GM21390 (cell line): ENCODE data around the gene PAGE1.
"Not testable (repeated sequence)": the region's sequence is repeated elsewhere in the genome, so short reads cannot be mapped to it uniquely, and the experiment has no call there.

ENCODE experiments used
- ATAC-seq: cut with Tn5 transposase; IDR thresholded peaks from one replicate; pipeline ENCODE4 v1.9.1; 2021; ENCODE audit not compliant: unreplicated experiment

Gene PAGE1, protein sequence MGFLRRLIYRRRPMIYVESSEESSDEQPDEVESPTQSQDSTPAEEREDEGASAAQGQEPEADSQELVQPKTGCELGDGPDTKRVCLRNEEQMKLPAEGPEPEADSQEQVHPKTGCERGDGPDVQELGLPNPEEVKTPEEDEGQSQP

DNA sequence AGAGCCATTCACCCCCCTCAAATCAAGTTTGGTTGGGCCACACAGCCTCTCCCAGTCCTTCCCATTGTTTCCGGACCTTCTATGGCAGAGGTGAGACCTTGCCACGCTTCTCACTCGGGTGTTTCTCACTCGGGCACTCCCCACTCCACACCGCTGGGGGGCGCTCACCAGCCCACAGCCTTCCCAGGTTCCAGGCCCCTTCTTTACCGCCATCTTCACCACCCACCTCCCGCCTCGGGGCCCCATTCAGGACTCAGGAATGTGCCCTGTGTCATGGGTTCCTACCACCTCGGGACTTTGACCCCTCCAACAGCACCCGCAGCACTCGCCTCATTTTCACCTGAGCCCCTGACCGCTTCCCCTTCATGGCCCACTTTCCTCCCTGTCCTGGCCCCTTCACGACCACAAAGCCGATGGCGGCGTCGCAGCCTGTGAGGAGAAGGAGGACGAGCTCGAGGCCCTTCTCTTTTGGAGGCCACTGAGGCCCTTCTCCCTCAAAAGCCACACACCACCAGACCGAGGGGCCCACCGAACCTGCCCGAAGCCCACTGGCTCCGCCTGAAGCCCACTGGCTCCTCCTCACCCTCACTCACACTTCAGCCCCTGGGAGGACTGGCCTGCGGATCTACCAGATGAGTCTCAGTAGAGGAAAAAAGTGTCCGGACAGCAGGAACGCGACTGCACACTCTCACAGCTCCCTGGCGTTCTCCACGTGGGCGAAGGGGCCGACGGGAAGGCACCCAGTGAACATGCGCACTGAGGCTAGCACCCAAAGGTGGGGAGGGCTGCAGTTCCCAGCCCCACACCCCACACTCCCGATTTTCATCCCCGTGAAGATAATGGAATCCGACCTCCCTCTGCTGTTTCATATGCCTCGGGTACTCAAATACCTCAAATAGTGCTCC lies at the start of gene PAGE1:
Gene PAGE1, minus strand, starts transcription at position 709 of the 905 bp plus-strand sequence. CDS start 1,214 bp downstream, outside the sequence.
- no peak for ATAC-seq

DNA sequence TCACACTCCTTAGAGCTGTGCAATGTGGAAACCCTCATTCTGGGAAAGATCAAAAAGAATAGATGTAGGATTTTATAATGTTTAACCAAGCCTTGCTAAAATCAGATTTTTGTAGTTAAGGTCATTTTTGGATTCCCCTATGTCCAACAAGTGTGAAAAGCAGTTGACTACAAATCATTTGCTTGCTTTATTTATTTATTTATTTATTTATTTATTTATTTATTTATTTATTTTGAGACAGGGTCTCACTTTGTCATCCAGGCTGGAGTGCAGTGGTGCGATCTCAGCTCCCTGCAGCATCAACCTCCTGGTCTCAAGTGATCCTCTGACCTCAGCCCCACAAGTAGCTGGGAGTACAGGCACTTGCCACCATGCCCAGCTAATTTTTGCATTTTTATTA lies 45.7 kb upstream of the PAGE1 start:
- ATAC-seq: not testable (repeated sequence)

DNA sequence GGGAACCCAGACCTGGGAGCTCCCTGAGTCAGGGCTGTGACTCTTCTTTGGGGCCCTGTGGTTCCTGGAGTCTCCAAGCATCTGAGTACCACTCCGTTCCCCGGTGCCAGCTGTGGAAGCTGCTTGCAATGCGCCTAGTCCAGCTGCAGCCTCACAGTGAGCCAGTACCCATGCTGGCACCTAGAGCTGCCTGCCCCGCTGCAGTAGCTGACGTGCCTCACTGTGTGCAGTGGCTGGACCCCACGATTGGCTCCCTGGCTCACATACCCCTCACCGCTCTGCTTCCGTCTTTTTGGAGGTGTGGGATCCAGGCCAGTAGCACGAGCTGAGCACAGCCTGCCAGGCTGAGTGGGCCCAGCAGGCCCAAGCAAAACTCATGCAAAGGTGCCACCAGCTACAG lies 32.1 kb upstream of the PAGE1 start:
- ATAC-seq: no peak

DNA sequence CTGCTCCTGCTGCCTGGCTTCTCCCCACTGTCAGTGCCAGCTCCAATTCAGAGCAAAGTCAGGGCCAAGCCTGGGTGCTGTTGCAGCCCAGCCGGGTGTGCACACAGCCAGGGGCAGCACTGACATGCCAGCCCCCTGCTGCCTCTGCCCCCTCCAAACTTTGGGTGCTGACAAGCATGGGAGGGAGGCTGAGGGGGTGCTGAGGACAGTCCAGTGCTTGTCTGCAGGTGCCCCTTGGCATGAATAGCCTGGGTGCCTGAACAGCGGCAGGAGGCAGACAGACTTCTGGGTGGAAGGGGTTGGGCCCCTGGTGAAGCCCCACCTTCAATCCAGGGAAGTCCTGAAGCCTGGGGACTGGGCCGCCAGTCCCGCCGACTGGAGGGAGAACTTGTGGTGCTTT lies 31.2 kb upstream of the PAGE1 start:
- no peak for ATAC-seq

DNA sequence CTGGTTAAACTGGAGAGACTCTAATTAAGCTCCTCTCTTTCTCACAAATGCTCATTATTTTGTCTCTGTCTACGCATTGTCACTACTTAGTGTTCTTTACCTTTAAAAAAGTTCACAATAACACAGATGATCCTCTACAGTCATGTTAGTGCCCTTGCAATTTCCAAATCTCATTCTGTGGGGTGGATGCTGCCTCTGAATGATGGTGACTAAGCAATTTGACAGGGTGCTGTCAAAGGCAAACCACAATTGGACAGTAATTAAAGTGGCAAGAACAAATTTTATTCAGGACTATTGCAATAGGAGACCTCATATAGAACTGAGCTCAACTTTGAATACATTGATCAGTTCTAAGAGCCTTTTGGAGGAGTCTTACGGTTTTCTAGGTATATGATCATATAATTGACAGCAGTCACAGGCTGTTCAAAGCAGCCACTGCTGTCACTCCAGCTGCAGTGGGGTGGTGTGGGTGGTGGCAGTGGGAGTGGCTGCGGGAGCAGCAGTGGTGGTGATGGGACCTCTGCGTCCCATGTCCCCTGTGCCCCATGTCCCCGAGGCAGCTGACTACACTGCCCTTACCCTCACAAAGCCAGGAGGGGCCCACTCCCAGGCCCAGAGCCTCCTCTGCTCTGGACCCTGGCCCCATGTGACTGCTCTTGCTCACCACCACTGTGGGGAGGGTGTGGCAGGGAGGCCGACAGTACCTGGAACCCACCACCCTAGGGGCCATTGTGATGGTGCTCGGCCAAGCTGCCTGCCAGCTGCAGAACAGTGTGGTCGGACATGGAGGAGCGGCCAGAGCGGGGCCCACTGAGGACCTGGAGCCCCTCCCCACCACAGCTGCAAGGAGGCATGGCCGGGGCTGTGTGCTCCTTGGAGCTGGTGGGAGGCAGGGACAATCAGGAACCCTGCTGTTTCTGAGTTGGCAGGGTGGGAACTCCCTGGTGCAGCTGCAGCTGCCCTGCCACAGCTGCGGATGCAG lies 30.4 kb upstream of the PAGE1 start:
- no peak for ATAC-seq

DNA sequence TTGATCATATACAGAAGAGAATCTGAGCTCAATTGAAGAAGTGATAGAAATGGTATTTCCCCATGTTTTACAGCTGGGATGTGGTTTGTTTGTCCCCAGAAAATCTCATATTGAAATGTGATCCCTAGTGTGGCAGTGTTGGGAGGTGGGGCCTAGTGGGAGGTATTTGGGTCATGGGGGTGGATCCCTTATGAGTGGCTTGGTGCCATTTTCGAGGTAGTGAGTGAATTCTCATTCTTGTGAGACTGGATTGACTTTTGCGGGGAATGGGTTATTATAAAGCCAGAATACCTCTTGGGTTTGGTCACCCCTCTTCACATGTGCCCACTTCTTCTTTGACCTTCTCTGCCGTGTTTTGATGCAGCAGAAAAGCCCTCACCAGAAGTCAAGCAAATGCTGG lies 29.6 kb upstream of the PAGE1 start:
- no peak for ATAC-seq

DNA sequence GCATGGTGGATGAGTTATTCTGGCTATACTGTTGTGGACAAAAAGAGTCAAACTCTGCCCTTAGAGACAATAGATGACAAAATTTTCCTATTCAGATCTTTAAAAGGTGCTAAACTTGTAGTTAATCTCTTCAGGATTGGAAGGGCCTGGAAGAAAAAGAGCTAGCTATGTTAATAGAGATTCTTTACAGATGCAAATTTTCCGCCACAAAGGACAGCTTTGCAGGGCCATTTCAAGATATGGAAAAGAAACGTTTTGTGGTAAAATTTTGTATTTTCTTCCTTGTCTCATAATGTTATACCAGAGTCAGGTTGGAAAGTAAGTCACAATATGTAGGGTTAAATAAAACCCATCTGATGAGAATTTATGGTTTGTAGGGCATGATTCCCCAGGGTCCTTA lies 24.3 kb upstream of the PAGE1 start:
- not testable (repeated sequence) for ATAC-seq

DNA sequence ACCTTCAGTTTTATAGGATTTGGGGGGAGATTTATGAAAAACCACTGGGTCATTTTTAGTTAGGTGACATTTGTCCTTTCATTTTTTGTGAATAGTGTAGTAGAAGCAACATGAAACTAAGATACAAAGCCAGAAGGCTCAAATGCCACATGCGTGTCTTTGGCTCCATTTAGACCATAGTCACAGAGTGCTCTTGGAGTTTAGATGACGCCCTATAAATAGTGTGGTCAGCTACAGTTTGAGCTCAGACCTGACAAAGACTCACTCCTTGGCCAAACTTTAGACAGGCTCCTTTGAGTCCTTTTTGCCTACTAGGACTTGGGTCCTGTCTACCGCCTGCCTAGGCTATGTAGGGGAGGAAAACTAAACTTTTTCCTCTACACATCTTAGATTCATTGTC lies 16.8 kb upstream of the PAGE1 start:
- ATAC-seq: no peak

DNA sequence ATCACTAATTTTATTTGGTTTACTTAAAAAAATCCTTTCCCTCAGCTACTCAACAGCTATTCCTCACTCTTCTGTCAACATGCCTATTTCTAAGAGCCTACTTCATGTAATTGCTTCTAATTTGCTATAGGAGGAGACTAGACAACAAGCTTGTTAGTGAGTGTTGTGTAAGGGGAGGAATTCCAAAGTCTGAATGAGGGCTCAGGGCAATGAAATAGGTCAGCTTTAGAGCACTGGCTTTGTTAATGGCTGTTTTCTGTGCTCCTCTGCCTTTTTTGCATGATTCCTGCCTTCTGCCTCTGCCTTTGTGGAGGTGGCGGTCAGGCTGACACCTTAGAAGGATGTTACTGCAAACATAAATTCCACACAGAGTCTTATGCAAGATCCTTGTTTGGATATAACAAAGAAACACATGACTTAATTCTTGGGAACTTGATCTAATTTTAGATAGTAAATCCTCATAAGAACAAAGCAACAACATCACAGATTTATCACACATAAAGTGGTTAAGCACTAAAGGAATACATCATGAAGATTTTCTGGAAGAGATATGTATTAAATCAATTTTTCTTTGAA lies 15.0 kb upstream of the PAGE1 start:
- no peak for ATAC-seq

DNA sequence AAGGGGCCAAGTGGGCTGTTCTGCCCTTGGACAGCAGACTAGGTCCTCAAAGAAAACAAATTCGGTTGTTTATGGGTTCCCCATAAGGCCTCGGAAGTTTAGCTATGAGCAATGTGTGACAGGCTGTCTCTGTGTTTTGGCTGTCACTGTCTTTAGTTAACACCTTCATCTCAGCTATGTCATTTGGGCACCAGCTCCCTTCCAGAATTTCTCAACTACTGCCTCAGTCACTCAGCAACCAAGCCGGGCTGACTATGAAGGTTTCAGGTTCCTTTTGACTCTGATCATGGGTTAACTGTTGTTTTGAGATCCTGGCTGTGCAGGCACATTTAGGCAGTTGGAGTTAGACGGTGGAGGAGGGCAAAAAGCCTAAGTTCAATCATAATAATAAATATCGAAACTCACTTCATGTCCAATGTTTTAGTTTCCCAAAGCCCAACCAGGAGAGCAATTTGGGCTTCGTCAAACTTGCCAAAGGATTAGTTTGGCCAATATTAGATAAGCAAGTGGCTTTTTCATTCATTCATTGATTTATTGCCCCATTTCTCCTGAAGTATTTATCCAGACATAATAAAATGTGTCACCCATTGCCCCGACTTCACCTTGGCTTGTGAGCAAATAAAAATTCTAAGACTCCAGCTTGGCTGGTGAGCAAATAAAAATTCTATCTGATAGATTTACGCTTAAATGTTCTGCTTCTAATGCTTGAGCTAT lies 9.1 kb upstream of the PAGE1 start:
- ATAC-seq: no peak

DNA sequence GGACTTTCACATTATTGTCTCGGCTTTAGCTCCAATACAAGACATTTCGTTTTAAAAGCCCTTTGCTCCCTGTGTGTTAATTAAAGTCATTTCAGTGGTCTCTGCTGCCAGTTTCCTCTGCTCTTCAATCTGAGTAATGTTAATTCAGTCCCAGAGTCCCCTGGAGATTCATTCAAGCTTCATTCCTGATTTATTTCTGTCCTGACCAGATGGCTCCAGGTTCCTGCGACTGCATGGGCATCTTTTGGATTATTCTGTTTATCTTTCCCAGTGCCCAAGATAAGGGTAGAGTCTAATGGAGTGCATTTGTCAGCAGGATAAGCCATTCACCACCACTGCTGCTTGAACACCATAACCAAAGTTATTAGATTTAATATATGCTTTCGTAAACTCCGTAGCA lies 6.1 kb upstream of the PAGE1 start:
- no peak for ATAC-seq

DNA sequence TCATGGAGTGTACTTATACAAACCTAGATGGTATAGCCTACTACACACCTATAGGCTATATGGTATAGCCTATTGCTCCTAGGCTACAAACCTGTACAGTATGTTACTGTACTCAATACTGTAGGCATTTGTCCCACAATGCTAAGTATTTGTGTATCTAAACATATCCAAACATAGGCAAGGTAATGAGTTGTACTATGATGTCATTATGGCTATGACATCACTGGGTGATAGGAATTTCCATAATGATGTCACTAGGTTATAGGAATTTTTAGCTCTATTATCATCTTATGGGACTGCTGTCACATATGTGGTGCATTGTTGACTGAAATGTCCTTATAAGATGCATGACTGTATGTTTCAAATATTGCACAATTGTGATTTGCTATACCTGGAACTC lies 5.5 kb upstream of the PAGE1 start:
- ATAC-seq: no peak

DNA sequence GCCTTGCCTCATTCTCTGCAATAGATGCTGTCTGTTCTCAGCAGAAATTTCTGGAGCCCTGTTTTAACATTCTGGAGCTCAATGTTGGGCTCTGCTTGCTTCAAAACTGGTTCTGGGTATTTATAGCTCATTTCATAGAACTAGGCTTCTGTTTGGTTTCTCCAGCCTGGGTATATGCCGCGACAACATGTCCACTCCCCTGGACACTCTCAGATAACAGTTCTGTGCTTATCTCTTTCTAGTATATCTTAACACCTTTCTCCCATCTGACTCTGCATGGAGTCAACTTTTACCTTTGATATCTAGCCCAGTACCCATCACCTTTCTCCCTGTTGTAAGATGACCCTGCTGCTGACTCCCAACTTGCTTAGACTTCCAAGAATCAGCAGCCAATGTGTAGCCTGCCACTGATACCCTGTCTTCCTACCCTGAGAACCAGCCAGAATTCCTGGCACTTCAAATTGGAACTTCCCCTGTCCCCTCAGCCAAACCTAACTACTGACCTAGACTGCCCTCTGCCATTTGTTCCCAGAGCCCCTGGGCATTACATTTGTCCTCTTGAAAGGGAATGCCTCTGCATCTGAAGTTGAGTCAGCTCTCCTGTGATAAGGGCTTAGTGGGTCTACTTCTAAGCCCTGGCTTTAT lies 20.6 kb downstream of the PAGE1 start:
- ATAC-seq: no peak

DNA sequence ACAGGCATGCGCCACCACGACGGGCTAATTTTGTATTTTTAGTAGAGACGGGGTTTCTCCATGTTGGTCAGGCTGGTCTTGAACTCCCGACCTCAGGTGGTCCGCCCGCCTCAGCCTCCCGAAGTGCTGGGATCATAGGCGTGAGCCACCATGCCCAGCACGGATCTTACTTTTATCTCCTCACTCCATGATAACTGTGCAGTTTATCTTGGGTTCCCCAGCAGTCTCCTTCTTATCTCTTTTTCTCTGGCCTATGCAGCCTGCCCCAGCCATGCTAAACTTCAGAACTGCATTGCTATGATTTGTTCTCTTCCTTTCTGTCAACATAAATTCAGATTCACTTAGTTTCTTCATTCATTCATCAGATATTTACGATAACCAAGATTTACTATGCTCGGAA lies 22.4 kb downstream of the PAGE1 start:
- ATAC-seq: no peak

DNA sequence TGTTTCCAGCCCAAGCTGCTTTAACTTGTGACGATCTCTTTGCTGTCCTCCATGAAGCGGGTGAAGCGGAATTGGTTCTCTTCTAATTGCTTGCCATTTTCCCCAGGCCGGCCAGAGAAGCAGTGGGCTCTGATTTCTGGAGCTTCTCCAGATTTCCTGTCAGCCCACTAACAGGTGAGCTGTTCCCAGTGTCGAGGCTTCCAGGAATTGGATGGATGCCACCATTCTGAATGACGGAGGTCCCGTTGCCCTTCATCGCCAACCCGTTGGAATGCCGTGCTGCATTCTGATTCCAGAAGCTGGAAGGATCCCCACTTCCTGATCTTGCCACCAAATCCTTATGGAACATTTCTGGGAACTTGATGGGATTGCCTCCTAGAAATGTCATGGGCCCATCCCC lies 31.0 kb downstream of the PAGE1 start:
- ATAC-seq: no peak

DNA sequence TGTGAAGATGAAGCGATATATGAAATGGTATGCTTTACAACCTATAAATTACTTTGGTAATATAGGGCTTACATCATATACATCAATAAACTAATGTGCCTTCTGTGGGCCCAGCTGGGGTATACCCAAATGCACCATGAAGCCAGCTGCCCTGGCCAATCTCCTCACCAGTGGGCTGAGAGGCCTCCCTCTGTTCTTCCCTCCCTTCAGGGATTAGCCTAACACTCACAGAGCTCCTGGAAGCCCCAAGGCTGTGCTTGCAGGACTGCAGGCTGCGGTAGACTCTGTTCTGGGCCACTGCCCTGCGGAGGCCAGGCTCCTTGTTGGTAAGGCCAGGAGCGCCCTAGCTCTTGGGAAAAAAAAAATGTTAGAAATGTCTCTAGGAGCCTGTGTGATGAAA lies 33.9 kb downstream of the PAGE1 start:
- no peak for ATAC-seq

DNA sequence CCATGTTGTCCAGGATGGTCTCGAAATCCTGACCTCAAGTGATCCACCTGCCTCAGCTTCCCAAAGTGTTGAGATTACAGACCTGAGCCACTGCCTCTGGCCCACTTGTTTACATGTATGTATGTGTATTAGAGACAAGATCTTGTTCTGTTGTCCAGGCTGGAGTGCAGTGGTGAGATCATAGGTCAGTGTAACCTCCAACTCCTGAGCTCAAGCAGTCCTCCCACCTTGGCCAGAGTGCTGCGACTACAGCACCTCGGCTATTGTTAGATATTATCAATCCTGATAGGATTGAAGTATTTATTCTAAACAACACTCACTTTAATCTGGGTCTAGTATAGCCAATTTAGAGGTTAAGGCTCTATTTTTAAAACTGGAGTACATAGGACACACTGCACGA lies 36.0 kb downstream of the PAGE1 start:
- ATAC-seq: no peak

DNA sequence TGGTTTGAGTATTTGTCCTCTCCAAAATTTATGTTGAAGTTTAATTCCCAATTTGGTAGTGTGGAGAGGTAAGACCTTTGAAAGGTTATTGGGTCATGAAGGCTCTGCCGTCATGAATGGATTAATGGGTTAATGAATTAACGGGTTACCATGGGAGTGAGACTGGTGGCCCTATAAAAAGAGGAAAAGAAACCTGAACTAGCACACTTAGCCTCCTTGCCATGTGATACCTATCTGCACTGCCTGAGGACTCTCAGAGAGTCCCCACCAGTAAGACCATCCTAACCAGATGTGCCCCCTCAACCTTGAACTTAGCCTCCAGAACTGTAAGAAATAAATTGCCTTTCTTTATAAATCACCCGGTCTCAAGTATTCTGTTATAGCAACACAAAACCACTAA lies 39.3 kb downstream of the PAGE1 start:
- ATAC-seq: no peak

DNA sequence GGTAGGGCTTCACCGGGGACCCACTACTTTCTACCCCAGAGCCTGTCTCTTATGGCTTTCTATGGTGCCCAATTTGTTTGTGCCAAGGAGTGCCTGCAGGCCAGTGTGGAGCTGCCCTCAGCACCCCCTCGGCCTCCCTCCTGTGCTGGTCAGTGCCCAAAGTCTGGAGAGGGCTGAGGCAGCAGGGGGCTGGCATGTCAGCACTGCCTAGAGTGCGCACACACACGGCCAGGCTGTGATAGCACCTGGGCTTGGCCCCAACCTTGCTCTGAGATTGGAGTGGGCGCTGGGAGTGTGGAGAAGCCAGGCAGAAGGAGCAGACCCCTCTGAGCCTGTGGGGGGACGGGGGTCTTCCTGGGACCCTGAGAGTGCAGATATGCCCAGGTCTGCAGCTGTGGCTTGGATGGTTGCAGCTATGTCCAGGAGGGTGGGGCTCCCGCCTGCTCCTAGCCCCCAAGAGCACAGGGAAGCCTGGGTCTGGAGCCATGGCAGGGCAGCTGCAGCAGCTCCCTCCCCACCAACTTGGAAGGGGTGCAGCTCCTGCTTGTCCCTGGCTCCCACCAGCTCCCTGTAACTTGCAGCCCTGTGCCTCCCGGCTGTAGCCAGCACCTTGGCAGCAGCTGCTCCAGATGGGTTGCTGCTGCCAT lies 50.7 kb downstream of the PAGE1 start:
- no peak for ATAC-seq
